H1 (cell line): ENCODE data around the gene KCNG3.

ENCODE experiments used
- CHD1 ChIP-seq: IDR thresholded peaks from 2 replicates; pipeline ENCODE4 v1.6.1; 2012; ENCODE audit warnings: low read depth, low read length, improper control_type of control experiment
- FOSL1 ChIP-seq: IDR thresholded peaks from 2 replicates; pipeline ENCODE4 v1.6.1; 2011; ENCODE audit warnings: mild to moderate bottlenecking, low read depth, low read length, moderate library complexity; ENCODE audit not compliant: insufficient read depth
- POLR2A ChIP-seq, 2 experiments: IDR thresholded peaks; 1 replicate in 1 of 2; 2 replicates in 1 of 2; pipeline ENCODE4 v1.6.1; 2011; ENCODE audit warnings: low read depth in 2 of 2, low read length in 2 of 2, mild to moderate bottlenecking in 2 of 2; ENCODE audit errors: control extremely low read depth in 1 of 2
- POLR2AphosphoS5 ChIP-seq: IDR thresholded peaks from 2 replicates; pipeline ENCODE4 v1.6.1; 2011; ENCODE audit warnings: low read depth, low read length
- TF ChIP-seq, protein P1 (sequence below): IDR thresholded peaks from 2 replicates; pipeline ENCODE4 v1.6.1; 2011; ENCODE audit warnings: low read length, improper control_type of control experiment
- TF ChIP-seq, protein P2 (sequence below): IDR thresholded peaks from 2 replicates; pipeline ENCODE4 v1.6.1; 2012; ENCODE audit warnings: inconsistent platforms
- TF ChIP-seq, protein P3 (sequence below), 3 experiments: IDR thresholded peaks; 1 replicate in 2 of 3; 2 replicates in 1 of 3; pipeline versions ENCODE4 v1.5.1 to v1.6.1; 2011; ENCODE audit warnings: low read length in 3 of 3, mild to moderate bottlenecking in 3 of 3, inconsistent platforms in 2 of 3, low read depth in 1 of 3, moderate library complexity in 1 of 3; ENCODE audit not compliant: insufficient read depth in 1 of 3; ENCODE audit errors: control extremely low read depth in 1 of 3

DNA sequence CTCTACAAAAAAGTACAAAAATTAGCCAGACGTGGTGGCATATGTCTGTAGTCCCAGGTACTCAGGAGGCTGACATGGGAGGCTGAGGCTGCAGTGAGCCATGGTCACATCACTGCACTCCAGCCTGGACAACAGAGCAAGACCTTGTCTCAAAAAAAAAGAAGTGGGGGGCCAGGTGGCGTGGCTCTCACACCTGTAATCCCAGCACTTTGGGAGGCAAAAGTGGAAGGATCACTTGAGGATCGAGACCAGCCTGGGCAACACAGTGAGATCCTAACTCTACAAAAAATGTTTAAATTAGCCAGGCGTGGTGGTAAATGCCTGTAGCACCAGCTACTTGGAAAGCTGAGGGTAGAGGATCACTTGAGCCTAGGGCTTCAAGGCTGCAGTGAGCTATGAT is 23.1 kb downstream of the KCNG3 start:
- TF ChIP-seq POLR2A (IDR thresholded peaks at IDR 0.05; ENCODE audit: control extremely low read depth in 1 of 2, low read depth in 2 of 2, low read length in 2 of 2): no peak
- TF ChIP-seq, protein P1, sequence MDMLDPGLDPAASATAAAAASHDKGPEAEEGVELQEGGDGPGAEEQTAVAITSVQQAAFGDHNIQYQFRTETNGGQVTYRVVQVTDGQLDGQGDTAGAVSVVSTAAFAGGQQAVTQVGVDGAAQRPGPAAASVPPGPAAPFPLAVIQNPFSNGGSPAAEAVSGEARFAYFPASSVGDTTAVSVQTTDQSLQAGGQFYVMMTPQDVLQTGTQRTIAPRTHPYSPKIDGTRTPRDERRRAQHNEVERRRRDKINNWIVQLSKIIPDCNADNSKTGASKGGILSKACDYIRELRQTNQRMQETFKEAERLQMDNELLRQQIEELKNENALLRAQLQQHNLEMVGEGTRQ: no peak
- no peak for TF ChIP-seq POLR2AphosphoS5
- TF ChIP-seq, protein P2, sequence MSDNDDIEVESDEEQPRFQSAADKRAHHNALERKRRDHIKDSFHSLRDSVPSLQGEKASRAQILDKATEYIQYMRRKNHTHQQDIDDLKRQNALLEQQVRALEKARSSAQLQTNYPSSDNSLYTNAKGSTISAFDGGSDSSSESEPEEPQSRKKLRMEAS: no peak
- TF ChIP-seq, protein P3, sequence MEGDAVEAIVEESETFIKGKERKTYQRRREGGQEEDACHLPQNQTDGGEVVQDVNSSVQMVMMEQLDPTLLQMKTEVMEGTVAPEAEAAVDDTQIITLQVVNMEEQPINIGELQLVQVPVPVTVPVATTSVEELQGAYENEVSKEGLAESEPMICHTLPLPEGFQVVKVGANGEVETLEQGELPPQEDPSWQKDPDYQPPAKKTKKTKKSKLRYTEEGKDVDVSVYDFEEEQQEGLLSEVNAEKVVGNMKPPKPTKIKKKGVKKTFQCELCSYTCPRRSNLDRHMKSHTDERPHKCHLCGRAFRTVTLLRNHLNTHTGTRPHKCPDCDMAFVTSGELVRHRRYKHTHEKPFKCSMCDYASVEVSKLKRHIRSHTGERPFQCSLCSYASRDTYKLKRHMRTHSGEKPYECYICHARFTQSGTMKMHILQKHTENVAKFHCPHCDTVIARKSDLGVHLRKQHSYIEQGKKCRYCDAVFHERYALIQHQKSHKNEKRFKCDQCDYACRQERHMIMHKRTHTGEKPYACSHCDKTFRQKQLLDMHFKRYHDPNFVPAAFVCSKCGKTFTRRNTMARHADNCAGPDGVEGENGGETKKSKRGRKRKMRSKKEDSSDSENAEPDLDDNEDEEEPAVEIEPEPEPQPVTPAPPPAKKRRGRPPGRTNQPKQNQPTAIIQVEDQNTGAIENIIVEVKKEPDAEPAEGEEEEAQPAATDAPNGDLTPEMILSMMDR (IDR thresholded peaks at IDR 0.05; ENCODE audit: control extremely low read depth in 1 of 3, insufficient read depth in 1 of 3, low read depth in 1 of 3, low read length in 3 of 3): no peak
- TF ChIP-seq FOSL1: no peak
- TF ChIP-seq CHD1: no peak
